Bone marrow (tissue), 2 donors: ENCODE measurements around the gene KPNB1.
A peak's percentile ranks its signal among the peaks of the same experiment; 100 is the strongest.

Experiments used
- DNase-seq, 2 donors: peaks; one replicate each; lab custom pipeline; 2025; lab: John Stamatoyannopoulos, UW

Gene KPNB1

DNA sequence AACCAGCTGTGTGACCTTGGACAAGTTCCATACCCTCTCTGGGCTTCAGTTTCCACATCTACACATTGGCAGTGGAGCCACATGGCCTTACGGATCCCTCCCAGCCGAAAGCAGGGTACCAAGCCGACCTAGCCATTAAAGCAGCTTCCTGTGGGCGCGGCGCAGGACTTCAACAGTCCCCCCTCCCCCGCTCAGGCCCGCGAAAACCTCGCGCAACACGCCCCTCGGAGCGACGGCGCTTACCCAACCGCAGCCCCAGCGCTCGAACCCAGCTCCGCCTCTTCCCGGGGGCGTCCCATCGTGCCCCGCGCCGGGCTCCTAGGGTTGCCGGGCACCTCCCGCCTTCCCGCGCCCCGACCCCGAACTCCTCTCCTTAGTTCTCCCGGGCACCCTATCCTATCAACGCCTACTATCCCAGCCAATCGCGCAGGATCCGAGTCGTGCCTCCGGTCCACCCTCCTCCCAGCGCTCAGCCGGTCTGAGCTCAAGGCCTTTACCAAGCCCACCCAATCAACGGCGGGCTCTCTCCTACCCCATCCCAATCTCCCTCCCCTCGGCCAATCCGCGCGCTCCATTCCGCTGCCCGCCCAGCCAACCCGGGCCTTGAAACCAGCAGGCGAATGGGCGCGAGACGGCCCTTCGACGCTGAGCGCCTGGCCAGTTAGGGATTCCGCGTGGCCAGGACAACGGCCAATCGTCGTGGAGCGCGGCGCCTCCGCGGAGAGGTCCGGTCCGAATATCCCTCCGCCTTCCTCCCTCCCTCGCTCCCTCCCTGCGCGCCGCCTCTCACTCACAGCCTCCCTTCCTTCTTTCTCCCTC, at the start of gene KPNB1:
Gene KPNB1, plus strand, starts transcription at position 767 of the 819 bp plus-strand sequence. CDS start 326 bp downstream, outside the sequence.
- DNase-seq: peak; percentile 82 to 98

DNA sequence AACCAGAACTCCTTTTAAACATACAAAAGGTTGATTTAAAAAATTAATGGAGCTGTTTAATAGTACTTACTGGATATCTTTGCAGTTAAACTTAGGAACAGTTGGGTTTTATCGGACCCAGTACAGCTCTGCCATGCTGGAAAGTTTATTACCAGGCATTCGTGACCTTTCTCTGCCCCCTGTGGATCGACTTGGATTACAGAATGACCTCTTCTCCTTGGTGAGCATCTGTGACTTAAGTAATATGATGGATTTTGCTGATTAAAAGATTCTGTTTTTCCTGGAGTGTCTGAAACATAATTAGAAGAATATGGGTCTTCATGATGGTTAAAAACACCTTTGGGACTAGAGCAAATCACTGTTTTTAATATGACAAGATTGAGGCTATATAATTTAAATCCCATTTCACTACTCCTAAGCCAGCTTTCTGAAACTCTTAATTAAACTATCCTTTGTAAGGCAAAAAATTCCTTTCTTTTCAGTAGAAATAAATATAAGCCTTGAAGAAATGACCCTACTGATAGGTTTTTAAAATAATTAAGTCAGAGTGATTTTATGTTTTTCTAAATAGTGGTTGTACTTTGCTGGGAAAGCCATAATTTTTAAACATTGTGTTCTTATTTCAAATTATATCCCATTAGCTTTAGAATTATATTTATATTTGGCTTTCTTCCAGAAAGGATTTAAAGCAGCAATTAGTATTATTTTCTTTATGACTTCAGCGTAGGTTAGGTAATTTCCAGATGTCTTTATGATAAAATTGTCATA, 45.7 kb upstream of the KPNB1 start:
- no peak for DNase-seq

DNA sequence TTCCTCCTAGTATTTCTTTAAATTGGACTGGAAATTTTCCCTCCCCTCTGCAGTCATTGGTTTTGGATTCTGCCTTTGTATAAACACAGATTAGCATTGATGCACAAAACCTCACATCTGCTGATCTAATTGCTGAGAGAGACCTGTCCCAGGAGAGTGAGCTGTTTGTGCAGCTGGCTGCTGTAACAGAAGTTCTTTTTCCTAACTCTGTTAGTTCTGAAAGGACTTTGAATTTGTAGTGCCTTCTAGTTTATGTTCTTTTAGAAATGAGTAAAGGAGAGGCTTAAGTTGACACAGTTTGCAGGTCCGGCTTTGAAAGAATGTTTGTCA, 45.2 kb upstream of the KPNB1 start:
- DNase-seq: no peak

DNA sequence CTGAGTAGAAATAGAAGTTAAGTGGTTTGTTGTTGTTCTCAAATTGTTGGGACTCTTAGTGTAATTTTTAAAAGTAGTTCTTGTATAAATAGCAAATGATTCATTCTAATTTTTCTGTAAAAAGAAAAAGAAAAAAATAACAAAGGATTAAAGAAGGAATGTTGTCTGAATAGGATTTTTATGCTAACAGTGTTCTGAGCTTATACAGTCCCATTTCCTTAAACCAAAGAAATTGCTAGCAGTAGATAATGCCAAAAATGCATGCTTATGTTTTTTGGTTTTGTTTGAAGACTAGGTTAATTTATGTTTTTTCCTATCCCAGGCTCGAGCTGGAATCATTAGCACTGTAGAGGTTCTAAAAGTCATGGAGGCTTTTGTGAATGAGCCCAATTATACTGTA, 44.7 kb upstream of the KPNB1 start:
- DNase-seq: no peak

DNA sequence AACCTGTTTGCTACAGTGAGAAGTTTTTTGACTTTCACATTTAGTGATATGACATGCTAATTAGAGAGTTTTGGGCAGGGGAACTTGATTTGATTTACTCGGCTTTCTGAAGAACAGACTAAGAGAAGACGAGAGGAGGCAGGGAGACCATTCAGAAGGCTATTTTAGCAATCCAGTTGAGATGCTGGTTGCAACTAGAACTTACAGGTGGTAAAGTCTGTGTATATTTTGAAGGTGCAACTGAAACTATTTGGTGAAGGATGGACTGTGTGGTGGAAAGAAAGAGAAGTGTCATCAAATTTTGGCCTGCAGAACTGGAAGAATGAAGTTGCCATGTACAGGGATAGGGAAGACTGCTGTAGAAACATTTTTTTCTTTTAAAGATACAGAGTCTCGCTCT, 42.2 kb upstream of the KPNB1 start:
- DNase-seq: no peak

DNA sequence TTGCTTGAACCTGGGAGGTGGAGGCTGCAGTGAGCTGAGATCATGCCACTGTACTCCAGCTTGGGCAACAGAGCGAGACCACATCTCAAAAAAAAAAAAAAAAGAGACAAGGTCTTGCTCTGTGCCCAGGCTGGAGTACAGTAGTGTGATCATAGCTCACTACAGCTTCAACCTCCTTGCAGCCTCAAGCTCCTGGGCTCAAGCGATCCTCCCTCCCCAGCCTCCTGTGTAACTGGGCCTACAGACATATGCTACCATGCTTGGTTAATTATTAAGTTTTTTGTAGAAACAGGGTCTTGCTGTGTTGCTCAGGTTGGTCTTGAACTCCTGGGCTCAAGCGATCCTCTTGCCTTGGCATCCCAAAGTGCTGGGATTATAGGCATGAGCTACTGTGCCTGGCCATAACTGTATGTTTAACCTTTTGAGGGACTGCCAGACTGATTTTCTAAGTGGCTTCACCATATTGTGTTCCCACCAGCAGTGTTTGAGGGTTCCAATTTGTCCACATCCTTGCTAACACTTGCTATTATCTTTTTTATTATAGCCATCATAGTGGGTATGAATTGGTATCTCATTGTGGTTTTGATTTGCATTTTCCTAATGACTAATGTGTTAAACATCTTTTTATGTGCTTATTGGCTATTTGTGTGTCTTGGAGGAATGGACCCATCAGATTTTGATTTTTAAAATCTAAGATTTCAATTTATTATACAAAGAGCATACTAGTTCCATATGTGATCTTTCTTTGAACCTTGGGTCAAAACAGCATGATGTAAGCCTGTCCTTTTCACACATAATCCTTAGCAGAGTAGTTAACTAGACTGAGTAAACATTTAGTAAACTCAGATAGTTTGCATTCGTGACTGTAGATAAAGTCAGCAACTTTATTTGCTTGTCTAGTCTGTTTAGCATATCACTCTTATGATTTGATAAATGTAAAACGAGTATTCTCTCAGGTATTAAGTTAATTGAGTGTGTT, 38.1 kb upstream of the KPNB1 start:
- no peak for DNase-seq

DNA sequence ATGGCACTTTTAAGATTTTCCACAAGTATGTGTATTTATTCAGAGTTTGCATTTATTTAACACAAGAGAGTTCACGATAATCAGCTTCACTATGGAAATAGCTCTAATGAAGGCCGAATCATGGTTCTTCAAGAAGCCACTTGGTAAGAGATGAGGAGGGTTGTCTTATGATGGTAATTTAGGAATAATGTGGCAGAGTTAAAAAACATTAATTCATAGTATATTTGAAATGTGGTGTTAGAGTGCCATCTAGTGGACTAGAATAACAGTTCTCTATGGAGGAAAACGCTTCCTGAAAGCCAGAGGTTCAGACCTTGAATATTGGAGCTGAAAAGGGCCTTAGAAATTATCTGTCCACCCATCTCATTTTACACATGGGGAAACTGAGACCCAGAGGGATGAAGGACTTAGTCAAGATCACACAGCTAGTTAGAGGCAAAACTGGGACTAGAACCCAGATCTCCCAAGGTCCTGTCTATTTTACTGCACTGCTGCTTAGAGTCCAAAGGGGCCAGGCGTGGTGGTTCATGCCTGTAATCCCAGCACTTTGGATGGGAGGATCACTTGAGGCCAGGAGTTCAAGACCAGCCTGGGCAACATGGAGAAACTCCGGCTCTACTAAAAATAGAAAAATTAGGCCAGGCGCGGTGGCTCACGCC, 33.8 kb upstream of the KPNB1 start:
- DNase-seq: peak in 1 of 2 donors; percentile 54

DNA sequence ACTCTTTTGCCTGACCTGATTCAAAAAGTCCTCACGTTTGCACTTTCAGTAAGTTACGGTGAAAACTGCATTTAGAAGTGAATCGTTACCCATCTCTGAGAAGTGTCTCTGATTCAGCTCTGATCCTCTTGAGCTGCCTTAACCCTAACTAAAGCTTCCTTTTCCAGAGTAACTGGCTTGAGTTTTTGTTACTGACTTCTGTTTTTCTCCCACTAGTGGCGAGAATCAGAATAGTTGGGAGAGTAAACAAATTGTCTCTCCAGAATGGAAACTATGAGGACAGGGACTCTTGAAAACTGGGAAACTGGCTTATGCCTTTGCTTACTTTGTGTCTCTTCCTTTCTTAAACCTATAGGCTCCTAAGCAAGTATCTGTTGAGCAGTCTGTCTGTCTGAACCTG, 31.3 kb upstream of the KPNB1 start:
- no peak for DNase-seq

DNA sequence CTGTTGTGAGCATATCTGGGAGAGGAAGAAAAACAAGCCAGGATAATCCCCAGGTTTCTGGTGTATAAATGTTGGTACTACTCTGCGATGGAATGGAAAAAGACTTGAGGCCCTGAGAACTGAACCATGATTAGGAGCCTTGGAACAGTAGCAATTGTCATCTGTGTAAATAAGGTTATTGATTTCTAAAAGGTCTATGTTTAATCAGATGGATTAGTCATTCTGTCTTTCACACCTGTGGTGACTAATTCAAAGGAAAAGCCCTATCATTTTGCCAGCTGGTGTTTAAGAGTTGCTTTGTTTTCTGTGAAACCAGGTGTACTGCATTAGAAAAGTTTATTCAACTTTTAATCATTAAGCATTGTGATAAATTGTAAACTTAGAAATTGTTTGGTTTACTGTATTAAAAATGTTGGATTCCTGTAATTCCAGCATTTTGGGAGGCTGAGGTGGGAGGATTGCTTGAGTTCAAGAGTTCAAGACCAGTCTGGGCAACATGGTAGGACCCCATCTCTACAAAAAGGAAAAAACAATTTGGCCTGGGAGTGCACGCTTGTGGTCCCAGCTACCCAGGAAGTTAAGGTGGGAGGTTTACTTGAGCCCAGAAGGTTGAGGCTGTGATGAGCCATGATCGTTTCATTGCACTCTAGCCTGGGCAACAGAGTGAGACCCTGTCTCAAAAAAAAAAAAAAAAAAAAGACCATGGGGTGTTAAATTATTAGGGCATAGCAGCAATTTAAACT, 29.0 kb upstream of the KPNB1 start:
- no peak for DNase-seq

DNA sequence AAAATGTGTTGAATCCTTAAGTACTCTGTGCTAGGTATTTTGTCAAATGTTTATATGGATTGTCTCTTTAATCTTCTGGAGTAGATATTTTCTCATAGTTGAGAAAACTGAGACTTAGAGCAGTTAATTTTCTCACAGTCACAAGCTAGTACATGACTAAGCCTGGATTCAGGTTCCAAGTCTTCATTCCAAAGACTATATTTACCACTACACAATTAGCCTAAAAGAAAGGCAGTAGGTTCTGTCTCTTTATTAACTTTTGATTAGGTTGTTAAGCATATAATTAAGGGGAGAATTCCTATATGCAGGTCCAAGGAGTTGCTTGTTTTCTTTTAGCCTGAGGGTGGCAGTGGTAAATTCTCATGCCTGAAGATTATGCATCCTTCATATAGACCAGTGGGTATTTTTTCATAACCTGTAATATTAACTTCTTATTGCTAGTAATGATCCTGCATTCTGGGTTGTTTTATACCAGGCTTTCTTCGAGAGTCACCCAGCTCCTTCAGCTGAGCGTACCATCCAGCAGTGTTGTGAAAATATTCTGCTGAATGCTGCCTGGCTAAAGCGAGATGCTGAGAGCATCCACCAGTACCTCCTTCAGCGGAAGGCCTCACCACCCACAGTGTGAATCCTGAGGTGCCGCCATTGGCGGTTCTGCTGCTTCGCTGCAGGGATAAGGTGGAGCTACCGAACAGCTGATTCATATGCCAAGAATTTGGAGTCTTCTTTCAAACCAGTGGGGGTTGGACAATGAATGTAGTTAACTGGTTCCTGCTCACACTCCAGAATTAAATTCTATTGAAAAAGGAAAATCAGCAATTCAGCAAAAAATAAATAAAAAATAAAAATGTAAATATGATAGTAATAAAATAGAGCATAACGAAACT, 28.2 kb upstream of the KPNB1 start:
- no peak for DNase-seq

DNA sequence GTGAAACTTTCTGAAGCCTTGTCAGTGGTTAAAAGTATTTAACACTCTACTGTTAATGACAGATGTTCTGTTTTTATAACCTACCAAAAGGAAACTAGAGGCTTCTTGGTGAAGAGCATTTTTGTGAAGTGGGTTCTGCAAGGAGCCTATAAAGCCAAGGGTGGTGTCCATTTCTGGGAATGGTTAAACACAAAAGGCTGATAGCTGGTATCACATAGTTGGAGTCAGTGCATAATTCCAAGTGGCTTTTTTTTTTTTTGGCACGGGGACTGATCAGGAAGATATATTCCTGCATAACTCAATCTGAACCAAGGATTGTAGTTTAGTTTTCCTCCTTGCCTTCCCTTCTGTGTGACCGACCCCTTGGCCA, 27.6 kb upstream of the KPNB1 start:
- DNase-seq: no peak

DNA sequence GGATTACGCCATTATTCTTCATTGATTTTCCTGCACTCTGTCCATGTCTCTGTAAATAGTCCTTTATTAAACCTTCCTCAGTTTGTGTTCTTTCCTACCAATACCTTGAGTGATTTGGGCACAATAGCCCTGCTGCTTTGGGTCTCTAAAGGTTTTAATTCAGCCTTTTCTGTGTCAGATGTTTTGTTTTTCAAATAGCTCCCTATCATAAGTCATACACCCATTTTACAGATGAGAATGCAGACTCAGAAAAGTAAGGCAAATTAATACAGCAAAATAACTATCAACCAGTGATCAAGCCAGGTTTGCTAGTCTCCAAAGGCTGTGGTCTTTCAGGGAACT, 25.0 kb upstream of the KPNB1 start:
- no peak for DNase-seq

DNA sequence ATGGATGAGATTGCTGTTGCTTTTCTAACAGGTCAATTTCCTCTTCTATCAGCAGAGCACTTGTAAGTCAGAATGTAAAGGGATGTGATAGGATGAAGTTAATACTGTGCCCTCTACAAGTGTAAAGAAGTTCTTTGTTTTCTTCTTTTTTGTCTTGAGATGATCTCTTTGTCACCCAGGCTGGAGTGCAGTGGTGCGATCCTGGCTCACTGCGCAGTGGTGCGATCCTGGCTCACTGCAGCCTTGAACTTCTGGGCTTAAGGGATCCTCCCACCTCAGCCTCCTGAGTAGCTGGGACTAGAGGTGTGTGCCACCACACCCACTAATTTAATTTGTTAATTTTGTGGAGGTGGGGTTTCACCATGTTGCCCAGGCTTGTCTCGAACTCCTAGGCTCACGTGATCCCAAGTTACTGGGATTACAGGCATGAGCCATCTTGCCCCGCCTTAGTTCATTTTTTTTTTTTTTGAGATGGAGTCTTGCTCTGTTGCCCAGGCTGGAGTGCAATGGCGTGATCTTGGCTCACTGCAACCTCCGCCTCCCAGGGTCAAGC, 21.6 kb upstream of the KPNB1 start:
- DNase-seq: no peak

DNA sequence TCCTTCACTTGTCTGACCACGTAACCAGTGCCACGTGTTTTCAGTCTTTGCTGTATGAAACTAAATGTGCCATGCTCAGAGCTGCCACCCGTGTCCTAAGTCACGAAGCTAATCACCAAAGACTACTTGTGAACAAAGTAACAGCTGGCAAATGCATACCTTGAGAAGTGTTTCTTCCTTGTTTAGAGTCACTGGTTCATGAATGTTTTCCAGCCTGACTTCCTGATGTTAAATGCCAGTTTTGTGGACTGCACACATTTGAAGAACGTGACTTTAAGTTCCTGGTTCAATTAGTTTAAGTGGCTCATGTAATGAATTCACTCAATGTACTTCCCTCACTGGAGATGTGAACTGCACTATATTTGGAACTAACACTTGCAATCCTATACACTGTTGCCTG, 19.9 kb upstream of the KPNB1 start:
- DNase-seq: no peak

DNA sequence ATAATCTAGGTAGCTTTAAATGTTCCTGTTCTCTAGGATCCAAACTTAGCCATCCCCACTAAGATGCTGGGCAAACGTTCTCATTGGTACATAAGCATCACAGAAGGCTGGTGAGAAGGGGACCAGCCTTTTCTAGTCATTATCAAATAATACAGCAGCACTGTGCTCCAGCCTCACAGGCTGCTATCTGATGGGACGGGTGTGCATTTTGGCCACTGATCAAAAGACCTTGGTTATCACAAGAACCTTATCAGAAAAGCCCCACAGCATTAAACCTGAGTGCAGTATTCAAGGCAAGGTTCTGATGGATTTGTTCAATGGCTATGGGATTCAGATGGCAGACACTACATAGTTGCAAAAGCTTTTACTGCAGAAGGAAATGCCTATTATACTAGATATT, 19.1 kb upstream of the KPNB1 start:
- no peak for DNase-seq

DNA sequence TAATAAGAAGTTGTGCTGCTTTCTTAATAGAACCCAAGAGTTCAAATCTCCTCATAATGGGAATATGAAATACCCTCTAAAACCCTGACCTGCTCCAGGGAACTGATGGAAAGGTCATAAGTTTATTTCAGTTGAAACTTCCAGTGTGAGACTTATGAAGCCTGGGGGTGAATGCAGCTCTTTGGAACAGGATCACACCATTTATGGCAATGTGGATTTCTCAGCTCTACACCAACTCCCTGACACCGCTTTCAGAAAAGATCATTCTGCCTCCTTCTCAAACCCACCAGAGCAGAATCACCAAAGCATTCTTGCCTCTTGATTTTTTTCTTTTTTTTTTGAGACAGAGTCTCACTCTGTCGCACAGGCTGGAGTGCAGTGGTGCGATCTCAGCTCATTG, 16.7 kb upstream of the KPNB1 start:
- DNase-seq: no peak

DNA sequence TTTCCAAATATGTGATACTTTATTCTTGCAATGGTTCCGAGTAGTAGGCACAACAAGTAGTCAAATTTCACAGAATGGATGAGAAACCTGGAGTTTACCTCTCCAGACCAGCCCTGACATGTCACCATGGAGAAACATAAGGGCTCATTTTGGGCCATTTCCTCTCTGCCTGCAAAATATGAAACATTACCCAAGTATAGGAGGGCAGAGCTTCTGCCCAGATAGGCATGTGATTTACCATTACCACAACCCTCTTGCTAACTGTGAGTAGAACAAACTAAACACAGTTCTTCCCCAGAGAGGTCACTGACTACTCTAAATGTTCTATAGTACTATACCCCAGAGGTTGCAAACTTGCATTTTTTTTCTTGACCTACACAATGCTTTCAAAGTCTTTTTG, 15.7 kb upstream of the KPNB1 start:
- DNase-seq: no peak

DNA sequence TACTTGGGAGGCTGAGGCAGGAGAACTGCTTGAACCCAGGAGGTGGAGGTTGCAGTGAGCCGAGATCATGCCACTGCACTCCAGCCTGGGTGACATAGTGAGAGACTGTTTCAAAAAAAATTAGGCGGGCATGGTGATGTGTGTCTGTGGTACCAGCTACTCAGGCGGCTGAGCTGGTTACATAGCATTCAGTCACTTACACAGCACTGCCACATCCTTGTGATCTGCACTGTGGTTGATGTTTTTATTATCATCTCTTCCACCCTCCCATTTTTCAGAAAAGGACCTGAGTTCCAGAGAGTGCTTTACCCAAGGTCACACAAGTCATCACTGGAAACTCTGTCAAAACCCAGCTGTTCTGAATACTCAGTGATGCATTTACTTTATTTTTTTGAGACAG, 14.8 kb upstream of the KPNB1 start:
- DNase-seq: no peak

DNA sequence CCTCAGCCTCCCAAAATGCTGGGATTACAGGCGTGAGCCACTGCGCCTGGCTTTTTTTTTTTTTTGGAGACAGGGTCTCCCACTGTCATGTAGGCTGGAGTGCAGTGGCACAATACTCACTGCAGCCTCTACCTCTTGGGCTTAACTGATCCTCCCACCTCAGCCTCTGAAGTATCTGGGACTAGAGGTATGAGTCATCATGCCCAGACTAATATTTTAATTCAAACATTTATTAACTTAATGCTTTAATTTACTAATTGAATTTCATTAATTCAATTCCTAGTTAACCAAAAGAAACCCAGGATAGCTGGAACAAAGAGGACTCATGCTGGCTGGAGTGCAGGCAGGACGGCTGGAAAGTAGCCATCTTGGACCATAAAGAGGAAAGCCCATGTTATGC, 14.0 kb upstream of the KPNB1 start:
- DNase-seq: no peak
